Stimulated activated naive CD4-positive, alpha-beta T cell (primary cell): ENCODE measurements around the gene ADCY10.
"Not testable (repeated sequence)": the region's sequence is repeated elsewhere in the genome, so short reads cannot be mapped to it uniquely, and the experiment has no call there.

Experiments used
- DNase-seq, 6 experiments: peaks; one replicate each; lab custom pipeline; 2025; lab: John Stamatoyannopoulos, UW

ADCY10 gene

DNA sequence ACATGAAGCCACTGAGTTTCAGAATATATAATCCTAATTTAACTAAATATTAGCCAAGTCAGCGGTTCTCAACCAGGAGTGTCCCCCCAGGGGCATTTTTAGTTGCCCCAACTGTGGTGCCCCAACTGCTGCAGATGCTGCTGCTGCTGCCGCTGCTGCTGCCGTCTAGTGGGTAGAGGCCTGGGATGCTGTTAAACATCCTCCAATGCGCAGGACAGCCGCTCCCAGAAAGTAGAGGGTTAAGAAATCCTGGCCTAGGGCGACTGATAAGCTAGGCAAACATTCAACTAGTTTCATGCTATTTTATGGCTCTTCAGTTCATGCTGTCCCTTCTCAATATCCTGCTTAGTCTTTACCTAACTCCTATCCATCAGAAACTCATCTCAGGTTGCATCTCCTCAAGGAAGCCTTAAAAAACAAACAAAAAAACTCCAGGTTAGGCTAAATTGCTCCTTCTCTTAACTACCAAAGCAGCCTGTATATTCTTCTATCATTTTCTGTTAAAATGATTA, 12.6 kb upstream of the ADCY10 start:
- DNase-seq = no peak

GRCh38 chr1:167924543-167925231, 10.8 kb upstream of the ADCY10 start:
- no peak for DNase-seq

DNA sequence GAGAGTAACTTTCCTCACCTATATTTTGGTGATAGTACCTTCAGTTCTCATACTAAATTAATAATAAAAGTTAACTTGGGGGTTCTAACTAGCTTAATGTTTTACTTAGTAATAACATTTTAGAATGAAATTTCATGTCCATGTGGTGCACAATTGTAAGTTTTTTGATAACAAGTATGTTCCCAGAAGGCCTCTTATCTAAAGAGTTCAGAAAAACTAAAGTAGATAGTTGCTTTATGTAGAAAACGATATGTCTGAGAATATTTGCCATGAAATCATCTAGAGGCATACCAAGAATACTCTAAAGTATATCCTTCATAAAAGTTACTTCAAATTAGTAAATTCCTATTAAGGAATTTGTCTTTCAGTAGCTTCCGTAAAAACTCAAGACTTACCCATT, 10.2 kb upstream of the ADCY10 start:
- DNase-seq = no peak

DNA sequence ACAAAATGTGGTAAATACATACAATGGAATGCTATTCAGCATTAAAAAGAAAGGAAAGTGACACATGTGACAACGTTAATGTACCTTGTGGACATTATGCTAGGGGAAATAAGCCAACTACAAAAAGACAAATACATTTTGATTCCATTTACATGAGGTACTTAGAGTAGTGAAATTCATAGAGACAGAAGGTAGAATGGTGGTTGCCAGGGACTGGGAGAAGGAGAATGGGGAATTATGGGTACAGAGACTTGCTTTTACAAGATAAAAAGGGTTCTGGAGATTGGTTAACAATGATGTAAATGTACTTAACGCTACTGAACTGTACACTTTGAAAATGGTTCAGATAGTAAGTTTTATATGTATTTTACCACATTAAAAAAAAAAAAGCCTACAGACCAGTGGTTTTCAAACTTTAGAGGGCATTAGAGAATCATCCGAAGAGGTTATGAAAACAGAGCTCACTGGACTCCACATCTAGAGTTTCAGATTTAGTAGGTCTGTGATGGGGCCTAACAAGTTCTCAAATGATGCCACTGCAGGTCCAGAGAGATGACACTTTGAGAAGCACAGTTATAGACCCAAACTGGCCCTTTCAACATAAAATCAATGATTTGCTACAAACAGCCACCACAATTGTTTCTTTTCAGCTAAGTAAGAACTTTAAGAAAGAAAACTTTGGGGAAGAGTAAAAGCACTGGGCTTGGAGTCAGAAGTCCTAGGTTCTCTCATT, 9.6 kb upstream of the ADCY10 start:
- DNase-seq = no peak

- no peak for DNase-seq
Measured at GRCh38 chr1:167922611-167923074, 8.7 kb upstream of the ADCY10 start.

- DNase-seq = no peak
Measured at GRCh38 chr1:167922023-167922422, 8.1 kb upstream of the ADCY10 start.

GRCh38 chr1:167916766-167917511, 3.0 kb upstream of the ADCY10 start:
- no peak for DNase-seq

- no peak for DNase-seq
Measured at GRCh38 chr1:167915569-167915968, 1.6 kb upstream of the ADCY10 start.

- no peak for DNase-seq
Measured at GRCh38 chr1:167912294-167912693, 1.6 kb downstream of the ADCY10 start.

DNA sequence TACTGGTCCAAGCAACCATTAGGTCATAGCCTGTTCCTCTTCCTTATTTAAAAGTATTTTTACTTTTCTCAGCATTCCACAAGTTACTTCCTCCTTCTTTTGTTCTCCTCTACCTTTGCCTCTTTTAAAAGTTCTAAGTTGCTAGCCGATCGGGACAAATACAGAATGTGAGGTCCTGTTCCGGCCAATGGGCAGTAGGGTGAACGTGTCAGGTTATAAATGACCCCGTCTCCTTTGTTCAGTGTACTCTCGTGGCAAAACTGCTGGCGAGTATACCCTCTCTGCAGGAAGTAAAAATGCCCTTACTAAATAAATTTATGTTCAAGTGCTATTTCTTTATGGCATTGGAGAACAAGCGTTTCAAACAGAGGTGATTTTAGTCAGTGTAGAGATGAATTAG, 2.5 kb downstream of the ADCY10 start:
- DNase-seq = no peak

GRCh38 chr1:167910530-167910929, 3.4 kb downstream of the ADCY10 start:
- DNase-seq = no peak

DNA sequence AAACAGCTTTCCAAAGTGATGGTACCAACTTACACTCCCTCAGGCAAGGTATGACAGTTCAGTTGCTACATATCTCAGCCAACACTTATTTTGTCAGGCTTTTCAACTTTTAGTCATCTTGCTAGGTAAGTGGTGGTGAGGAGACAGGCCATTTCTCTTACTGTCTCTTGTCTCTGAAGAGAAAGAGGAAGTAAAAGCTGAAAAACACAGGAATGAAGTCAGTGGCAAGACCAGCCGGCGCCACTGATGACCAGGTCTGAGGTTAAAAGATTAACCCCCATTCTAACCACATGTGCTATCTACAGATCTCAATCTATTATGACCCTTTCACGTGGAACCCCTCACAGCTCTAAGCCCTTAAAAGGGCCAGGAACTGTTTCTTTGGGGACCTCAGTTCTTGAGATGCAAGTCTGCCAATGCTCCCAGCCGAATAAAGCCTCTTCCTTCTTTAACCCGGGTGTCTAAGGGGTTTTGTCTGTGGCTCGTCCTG, 4.2 kb downstream of the ADCY10 start:
- no peak for DNase-seq

- DNase-seq = no peak
Measured at GRCh38 chr1:167905671-167906070, 8.3 kb downstream of the ADCY10 start.

DNA sequence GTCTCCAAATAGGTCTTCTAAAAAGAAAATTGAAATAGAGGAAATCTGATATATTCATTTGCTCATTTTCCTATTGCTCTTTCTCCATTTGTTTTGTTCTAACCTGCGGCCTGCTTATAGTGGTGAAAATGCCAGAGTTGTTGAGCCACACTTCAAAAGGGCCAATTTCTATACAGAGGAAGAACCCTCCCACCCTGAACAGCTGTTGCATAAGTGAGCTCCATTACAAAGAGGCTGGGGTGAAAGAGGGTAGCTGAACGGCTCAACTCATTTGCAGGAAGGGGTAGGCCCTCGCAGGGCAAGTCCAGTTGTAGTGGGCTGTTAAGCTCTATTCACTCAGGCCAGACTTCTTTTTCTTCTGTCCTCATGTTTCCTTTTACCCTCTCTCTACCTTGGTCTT, 8.8 kb downstream of the ADCY10 start:
- DNase-seq = no peak

DNA sequence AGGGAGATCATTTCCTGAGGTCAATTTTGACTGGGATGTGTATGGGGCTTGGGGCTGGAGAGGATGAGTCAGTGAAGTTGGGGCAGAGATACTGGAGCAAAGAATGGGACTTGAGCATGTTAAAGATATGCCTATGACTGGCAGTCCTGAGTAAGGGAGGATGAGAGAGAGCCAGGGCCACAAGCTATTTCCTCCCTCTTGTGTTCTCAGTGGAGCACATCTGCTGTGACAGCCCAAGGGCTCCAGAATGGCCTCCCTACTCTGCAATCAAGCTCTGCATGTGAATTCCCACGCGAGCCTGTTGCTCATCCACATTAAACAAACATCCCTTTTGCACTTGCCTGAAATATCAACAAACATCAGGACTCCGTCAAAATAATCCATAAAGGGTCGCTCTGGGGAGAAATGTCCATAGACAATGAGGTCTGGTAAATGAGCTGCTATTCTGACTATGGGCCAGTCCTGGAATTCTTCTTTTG, 9.2 kb downstream of the ADCY10 start:
- no peak for DNase-seq

GRCh38 chr1:167900907-167901306, 13.0 kb downstream of the ADCY10 start:
- no peak for DNase-seq

DNA sequence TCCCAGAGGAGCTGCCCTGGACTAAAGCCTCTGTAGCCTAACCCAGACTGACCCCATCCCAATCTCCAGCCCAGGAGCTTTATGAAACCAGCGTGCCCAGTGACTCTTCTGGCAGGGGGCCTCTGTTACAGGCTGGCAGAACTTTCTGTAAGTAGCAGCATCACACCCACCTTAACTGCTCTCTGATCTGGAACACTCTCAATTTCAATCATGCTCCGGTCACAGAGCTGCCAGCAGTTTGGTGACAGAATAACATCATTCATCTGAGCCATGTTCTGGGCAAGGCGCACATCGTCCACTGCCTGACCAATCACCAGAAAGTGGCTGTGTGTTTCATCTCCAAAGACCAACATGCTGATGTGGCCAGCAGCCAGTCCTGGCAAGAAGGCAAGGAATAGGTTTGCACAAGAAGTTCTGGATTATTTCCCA, 14.7 kb downstream of the ADCY10 start:
- no peak for DNase-seq

- DNase-seq = no peak
Measured at GRCh38 chr1:167898578-167899222, 15.2 kb downstream of the ADCY10 start.

GRCh38 chr1:167893798-167894197, 20.1 kb downstream of the ADCY10 start:
- no peak for DNase-seq

- DNase-seq = no peak
Measured at GRCh38 chr1:167890400-167890799, 23.5 kb downstream of the ADCY10 start.

- DNase-seq = not testable (repeated sequence)
Measured at GRCh38 chr1:167887187-167887586, 26.7 kb downstream of the ADCY10 start.

GRCh38 chr1:167882376-167882775, 31.6 kb downstream of the ADCY10 start:
- no peak for DNase-seq
